Smooth muscle cell (in vitro differentiated cells): ENCODE data around the gene CPVL. TPM values are rescaled to one million over a fixed set of nuclear protein-coding genes. Genes with fewer than 3 reads are reported as not detected.

Experiments used
- DNase-seq: peaks from one replicate; lab custom pipeline; 2025; ENCODE audit not compliant: unreplicated experiment; lab: John Stamatoyannopoulos, UW
- H2AFZ ChIP-seq: fragments of 200-600 bp; sonication (generic); 2 replicates; pipeline ENCODE4 v1.6.0; 2016; ENCODE audit warnings: antibody characterized with exemption, low read depth, mild to moderate bottlenecking
- H3F3A ChIP-seq: fragments of 200-600 bp; sonication (generic); 2 replicates; pipeline ENCODE4 v1.6.0; 2017; ENCODE audit warnings: antibody characterized with exemption, low read depth
- H3K27ac ChIP-seq: fragments of 200-600 bp; sonication (generic); 2 replicates; pipeline ENCODE4 v1.5.1; 2016; ENCODE audit warnings: low read depth, mild to moderate bottlenecking
- H3K27me3 ChIP-seq: fragments of 200-600 bp; sonication (generic); 2 replicates; pipeline ENCODE4 v1.6.1; 2016; ENCODE audit warnings: low read depth, mild to moderate bottlenecking
- H3K36me3 ChIP-seq: fragments of 200-600 bp; sonication (generic); 2 replicates; pipeline ENCODE4 v1.5.1; 2016; ENCODE audit warnings: low read depth
- H3K4me1 ChIP-seq: fragments of 200-600 bp; sonication (generic); 2 replicates; pipeline ENCODE4 v1.5.1; 2016; ENCODE audit warnings: low read depth
- H3K4me2 ChIP-seq: fragments of 200-600 bp; sonication (generic); 2 replicates; pipeline ENCODE4 v1.6.0; 2016; ENCODE audit warnings: mild to moderate bottlenecking
- H3K4me3 ChIP-seq: fragments of 200-600 bp; sonication (generic); 2 replicates; pipeline ENCODE4 v1.5.1; 2016; ENCODE audit warnings: mild to moderate bottlenecking
- H3K79me2 ChIP-seq: fragments of 200-600 bp; sonication (generic); 2 replicates; pipeline ENCODE4 v1.6.0; 2016; ENCODE audit warnings: low read depth, mild to moderate bottlenecking
- H3K9ac ChIP-seq: fragments of 200-600 bp; sonication (generic); 2 replicates; pipeline ENCODE4 v1.6.0; 2016; ENCODE audit warnings: low read depth
- H3K9me3 ChIP-seq: fragments of 200-600 bp; sonication (generic); replicated peaks from 2 replicates; pipeline ENCODE4 v1.5.1; 2016; ENCODE audit warnings: low read depth
- H4K20me1 ChIP-seq: fragments of 200-600 bp; sonication (generic); 2 replicates; pipeline ENCODE4 v1.6.0; 2016; ENCODE audit warnings: low read depth
- CTCF ChIP-seq: fragments of 200-600 bp; sonication (generic); IDR thresholded peaks from 2 replicates; pipeline ENCODE4 v1.5.1; 2017; ENCODE audit warnings: borderline replicate concordance, mild to moderate bottlenecking, antibody characterized with exemption; ENCODE audit not compliant: insufficient read depth, poor library complexity, severe bottlenecking
- WGBS: methylation state at CpG from one replicate; pipeline ENCODE4 v1.1.7; 2016; ENCODE audit warnings: low lambda C conversion rate; 5-methylcytosine and 5-hydroxymethylcytosine counted together
- polyA plus RNA-seq: library from polyadenylated mRNA; unstranded; fragments of >200 nt; fragmentation: Nextera tagmentation; extraction: Ambion mirVana; gene quantifications from 2 replicates; pipeline ENCODE4 v1.2.1, GENCODE V29; 2016
- total RNA-seq: library from RNA; depleted of rRNA; stranded (reverse); fragments of >200 nt; gene quantifications from 2 replicates; pipeline ENCODE4 v1.2.3, GENCODE V29; 2014

The CPVL gene
- total and polyA plus RNA-seq, 2 experiments from 2014 or later, result 7.2 to 29.8 TPM

- H3K79me2 ChIP-seq, result no peaks in the 10 kb centered on the region
- no peaks in the 10 kb centered on the region for H3K27me3 ChIP-seq
- H2AFZ ChIP-seq, result peak overlapping the region; percentile 6
- peak overlapping the region; percentile 25 for H3K27ac ChIP-seq
- no peaks in the 10 kb centered on the region for H3K9me3 ChIP-seq
- H4K20me1 ChIP-seq, result no peaks in the 10 kb centered on the region
- no peaks in the 10 kb centered on the region for H3K36me3 ChIP-seq
- no peak overlapping the region for H3K9ac ChIP-seq
- DNase-seq, result no peak
- peaks cover 18% of the 10 kb centered on the region for H3F3A ChIP-seq
- WGBS, result 85% methylated on average over 5 of the region's 5 CpGs
- H3K4me3 ChIP-seq, result no peak overlapping the region
- H3K4me1 ChIP-seq, result peaks cover 30% of the 10 kb centered on the region
- H3K4me2 ChIP-seq, result peak overlapping the region; percentile 22
- TF ChIP-seq CTCF, result no peak
These were observed 158.2 kb downstream of the CPVL start for GRCh38 chr7:28988091-28988490.

- Histone ChIP-seq H3K27me3 (no peaks in the 10 kb centered on the region), H3K4me1 (peaks cover 31% of the 10 kb centered on the region), H3K4me3 (no peak overlapping the region), H3K79me2 (no peaks in the 10 kb centered on the region), H3K9ac (no peak overlapping the region), H3K36me3 (no peaks in the 10 kb centered on the region), H3K9me3 (no peaks in the 10 kb centered on the region), H4K20me1 (no peaks in the 10 kb centered on the region), H2AFZ (peak overlapping the region; percentile 53), H3K27ac (peak overlapping the region; percentile 89), H3K4me2 (peak overlapping the region; percentile 61), H3F3A (peaks cover 18% of the 10 kb centered on the region)
- TF ChIP-seq CTCF, result no peak
- 9% methylated on average over 2 of the region's 2 CpGs for WGBS
- no peak for DNase-seq
These were observed 159.6 kb downstream of the CPVL start for GRCh38 chr7:28986765-28987110.

GRCh38 chr7:28986028-28986764 lies 160.1 kb downstream of the CPVL start:
- Histone ChIP-seq H3K79me2 (no peaks in the 10 kb centered on the region), H3K4me2 (peak overlapping the region; percentile 61), H3K27ac (peak overlapping the region; percentile 89), H3K4me3 (no peak overlapping the region), H3K9me3 (no peaks in the 10 kb centered on the region), H3K36me3 (no peaks in the 10 kb centered on the region), H3K27me3 (no peaks in the 10 kb centered on the region), H2AFZ (peak overlapping the region; percentile 53), H3K4me1 (peaks cover 36% of the 10 kb centered on the region), H3K9ac (no peak overlapping the region), H3F3A (peaks cover 22% of the 10 kb centered on the region), H4K20me1 (no peaks in the 10 kb centered on the region)
- WGBS, result 61% methylated on average over 11 of the region's 11 CpGs
- no peak for TF ChIP-seq CTCF
- no peak for DNase-seq

DNA sequence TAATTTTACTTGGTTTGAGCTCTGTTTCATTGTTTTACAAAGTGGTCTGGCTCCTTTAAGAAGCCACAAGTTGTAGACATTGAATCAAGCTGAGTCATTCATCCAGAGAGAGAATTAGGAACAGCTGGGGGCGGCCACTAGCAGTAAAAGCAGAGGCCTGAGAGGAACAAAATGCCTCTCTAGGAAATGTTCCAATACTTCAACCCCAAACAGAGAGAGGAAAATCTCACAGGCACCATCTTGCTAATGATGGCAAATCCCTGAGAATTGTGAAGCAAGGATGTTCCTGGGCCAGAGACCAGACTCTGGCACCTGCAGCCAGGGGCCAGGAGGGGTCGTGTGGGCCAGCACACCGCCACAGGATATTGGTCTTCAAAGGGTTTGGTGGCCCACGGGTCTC lies 161.7 kb downstream of the CPVL start:
- Histone ChIP-seq H3K27ac (peak overlapping the region; percentile 89), H3K4me2 (peak overlapping the region; percentile 53), H3K9me3 (no peaks in the 10 kb centered on the region), H3K4me3 (no peak overlapping the region), H3K79me2 (no peaks in the 10 kb centered on the region), H3K36me3 (no peaks in the 10 kb centered on the region), H3K4me1 (peaks cover 46% of the 10 kb centered on the region), H3K9ac (no peak overlapping the region), H2AFZ (peak overlapping the region; percentile 2), H3K27me3 (no peaks in the 10 kb centered on the region), H3F3A (peaks cover 33% of the 10 kb centered on the region), H4K20me1 (no peaks in the 10 kb centered on the region)
- no peak for TF ChIP-seq CTCF
- WGBS, result 27% methylated on average over 4 of the region's 4 CpGs
- DNase-seq, result no peak
